HUES48 (cell line): ENCODE results near the gene TBX4.
"Not testable (repeated sequence)": the region's sequence is repeated elsewhere in the genome, so short reads cannot be mapped to it uniquely, and the experiment has no call there.

ENCODE experiments used
- H3K27ac ChIP-seq: one replicate; pipeline ENCODE4 v1.7.0; 2013; ENCODE audit warnings: low read depth, low read length, inconsistent platforms
- H3K27me3 ChIP-seq: 2 replicates; pipeline ENCODE4 v1.6.1; 2013; ENCODE audit warnings: mild to moderate bottlenecking, low read length; ENCODE audit not compliant: control insufficient read depth, insufficient read depth
- H3K36me3 ChIP-seq: 2 replicates; pipeline ENCODE4 v1.6.1; 2013; ENCODE audit warnings: low read length; ENCODE audit not compliant: control insufficient read depth, insufficient read depth
- H3K4me1 ChIP-seq: 2 replicates; pipeline ENCODE4 v1.6.1; 2013; ENCODE audit warnings: mild to moderate bottlenecking, low read length; ENCODE audit not compliant: control insufficient read depth, insufficient read depth
- H3K4me3 ChIP-seq: 2 replicates; pipeline ENCODE4 v1.5.1; 2013; ENCODE audit warnings: mild to moderate bottlenecking, low read depth, low read length
- H3K9ac ChIP-seq: 2 replicates; pipeline ENCODE4 v1.6.1; 2013; ENCODE audit warnings: mild to moderate bottlenecking, low read depth, low read length, moderate library complexity
- H3K9me3 ChIP-seq: 2 replicates; pipeline ENCODE4 v1.6.1; 2013; ENCODE audit warnings: low read length; ENCODE audit not compliant: control insufficient read depth, insufficient read depth

TBX4 gene

GRCh38 chr17:61490540-61490975 lies 38.3 kb downstream of the TBX4 start:
- Histone ChIP-seq H3K9me3 (no peaks in the 10 kb centered on the region), H3K9ac (no peak overlapping the region), H3K27me3 (no peaks in the 10 kb centered on the region), H3K4me1 (peaks cover 5% of the 10 kb centered on the region; the same call in 1 of the 2 replicates), H3K4me3 (no peak overlapping the region), H3K36me3 (no peaks in the 10 kb centered on the region), H3K27ac (no peak overlapping the region)

- Histone ChIP-seq H3K4me1 (peaks cover 8% of the 10 kb centered on the region), H3K27ac (no peak overlapping the region), H3K9ac (no peak overlapping the region), H3K9me3 (no peaks in the 10 kb centered on the region), H3K4me3 (no peak overlapping the region), H3K27me3 (no peaks in the 10 kb centered on the region), H3K36me3 (no peaks in the 10 kb centered on the region)
Observed at GRCh38 chr17:61491981-61492380, 39.8 kb downstream of the TBX4 start.

- H3K9ac ChIP-seq: no peak overlapping the region
- no peaks in the 10 kb centered on the region for H3K9me3 ChIP-seq
- peaks cover 8% of the 10 kb centered on the region for H3K4me1 ChIP-seq
- H3K27me3 ChIP-seq: no peaks in the 10 kb centered on the region
- no peak overlapping the region for H3K27ac ChIP-seq
- H3K4me3 ChIP-seq: no peak overlapping the region
- no peaks in the 10 kb centered on the region for H3K36me3 ChIP-seq
Observed at GRCh38 chr17:61492759-61493526, 40.7 kb downstream of the TBX4 start.

GRCh38 chr17:61493830-61494324 lies 41.7 kb downstream of the TBX4 start:
- not testable (repeated sequence) for H3K27me3 ChIP-seq, H3K9me3 ChIP-seq, H3K27ac ChIP-seq, H3K4me3 ChIP-seq, H3K36me3 ChIP-seq, H3K4me1 ChIP-seq, H3K9ac ChIP-seq

- no peaks in the 10 kb centered on the region for H3K36me3 ChIP-seq
- no peaks in the 10 kb centered on the region for H3K27me3 ChIP-seq
- no peak overlapping the region for H3K4me3 ChIP-seq
- no peaks in the 10 kb centered on the region for H3K9me3 ChIP-seq
- no peak overlapping the region for H3K9ac ChIP-seq
- H3K4me1 ChIP-seq: peaks cover 8% of the 10 kb centered on the region
- no peak overlapping the region for H3K27ac ChIP-seq
Observed at GRCh38 chr17:61494325-61495160, 42.3 kb downstream of the TBX4 start.

- Histone ChIP-seq H3K27ac (no peak overlapping the region), H3K4me3 (no peak overlapping the region), H3K4me1 (peaks cover 8% of the 10 kb centered on the region)
Observed at GRCh38 chr17:61495161-61495857, 43.1 kb downstream of the TBX4 start.

GRCh38 chr17:61496174-61496956 lies 44.1 kb downstream of the TBX4 start:
- H3K27ac ChIP-seq: no peak overlapping the region
- no peak overlapping the region for H3K9ac ChIP-seq
- no peaks in the 10 kb centered on the region for H3K27me3 ChIP-seq
- H3K9me3 ChIP-seq: no peaks in the 10 kb centered on the region
- no peak overlapping the region for H3K4me3 ChIP-seq
- no peaks in the 10 kb centered on the region for H3K36me3 ChIP-seq
- H3K4me1 ChIP-seq: peaks cover 8% of the 10 kb centered on the region

More at GRCh38 chr17:61495161-61495857, 43.1 kb downstream of the TBX4 start:
- Histone ChIP-seq H3K9me3 (no peaks in the 10 kb centered on the region), H3K27me3 (no peaks in the 10 kb centered on the region), H3K9ac (no peak overlapping the region), H3K36me3 (no peaks in the 10 kb centered on the region)

- H3K27ac ChIP-seq: no peak overlapping the region
- H3K9me3 ChIP-seq: no peaks in the 10 kb centered on the region
- no peak overlapping the region for H3K4me3 ChIP-seq
- H3K27me3 ChIP-seq: no peaks in the 10 kb centered on the region
- H3K9ac ChIP-seq: no peak overlapping the region
- H3K36me3 ChIP-seq: no peaks in the 10 kb centered on the region
- H3K4me1 ChIP-seq: peaks cover 8% of the 10 kb centered on the region
Observed at GRCh38 chr17:61496957-61497653, 44.9 kb downstream of the TBX4 start.

- Histone ChIP-seq H3K9me3 (no peaks in the 10 kb centered on the region), H3K27me3 (no peaks in the 10 kb centered on the region), H3K9ac (no peak overlapping the region), H3K4me1 (peaks cover 8% of the 10 kb centered on the region), H3K4me3 (no peak overlapping the region), H3K36me3 (no peaks in the 10 kb centered on the region), H3K27ac (no peak overlapping the region)
Observed at GRCh38 chr17:61498042-61498994, 46.1 kb downstream of the TBX4 start.
